Lower lobe of right lung (tissue), 2 donors: ENCODE measurements around the gene C16orf74. TPM values are rescaled to one million over a fixed set of nuclear protein-coding genes. Genes with fewer than 3 reads are reported as not detected.

ENCODE experiments used
- ATAC-seq, 2 donors: fragments of 200-7000 bp; cut with Tn5 transposase; one replicate each; pipeline ENCODE4 v1.9.1; 2020 to 2022; ENCODE audit warnings: mild to moderate bottlenecking in 2 of 2, moderate library complexity in 2 of 2
- DNase-seq: peaks from one replicate; pipeline ENCODE4 v3.0.0-alpha.2; 2020
- H3K27ac ChIP-seq: fragments of 200-600 bp; one replicate; pipeline ENCODE4 v1.8.0; 2022
- H3K27me3 ChIP-seq: fragments of 200-600 bp; one replicate; pipeline ENCODE4 v1.8.0; 2022; ENCODE audit warnings: low read depth
- H3K36me3 ChIP-seq: fragments of 200-600 bp; one replicate; pipeline ENCODE4 v1.8.0; 2022; ENCODE audit warnings: mild to moderate bottlenecking
- H3K4me1 ChIP-seq: fragments of 200-600 bp; one replicate; pipeline ENCODE4 v1.8.0; 2022
- H3K4me3 ChIP-seq: fragments of 200-600 bp; one replicate; pipeline ENCODE4 v1.8.0; 2022; ENCODE audit warnings: mild to moderate bottlenecking
- H3K9me3 ChIP-seq: fragments of 200-600 bp; one replicate; pipeline ENCODE4 v1.8.0; 2022
- CTCF ChIP-seq: fragments of 200-600 bp; IDR thresholded peaks from one replicate; pipeline ENCODE4 v1.8.0; 2022; ENCODE audit warnings: antibody characterized with exemption, mild to moderate bottlenecking
- intact Hi-C: fragments of 100-400 bp; cut with DNase I; formaldehyde crosslinking; loops from one replicate; pipeline ENCODE4 v1.11.0; 2022
- total RNA-seq: library from RNA; stranded (reverse); fragmentation: NEBNext Ultra II Directional; extraction: Animal tissue kit (Norgen Biotek cat#: 25700); gene quantifications from one replicate; pipeline ENCODE4 v1.2.1, GENCODE V29; 2021
- donor health status: DM: no; HTN: yes; CAD: no; lungs with severe emphysema.

Gene C16orf74
- total RNA-seq, 1 donor from 2014 or later: 1.5 TPM

DNA sequence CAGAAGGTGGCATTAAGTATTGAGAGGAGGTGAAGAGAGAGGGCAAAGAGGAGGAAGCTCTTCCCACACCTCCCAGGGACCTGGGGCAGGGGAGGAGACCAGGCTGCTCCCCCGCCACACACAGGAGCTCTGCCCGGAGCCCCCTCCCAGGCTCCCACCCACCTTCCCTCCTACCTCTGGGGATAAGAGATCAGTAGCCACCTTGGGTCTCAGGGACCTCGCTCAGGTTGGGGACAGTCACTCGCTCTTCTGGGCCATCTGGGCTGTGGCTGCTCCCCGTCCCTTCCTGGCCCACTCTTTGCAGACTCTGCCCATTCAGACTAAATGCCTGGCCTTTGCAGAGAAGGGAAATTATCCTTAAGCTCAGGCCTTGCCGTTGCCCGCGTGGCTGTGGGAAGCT lies 14.9 kb upstream of the C16orf74 start:
- H3K36me3 ChIP-seq: no peaks in the 10 kb centered on the region
- H3K27me3 ChIP-seq: peaks cover 12% of the 10 kb centered on the region
- TF ChIP-seq CTCF: no peak
- H3K4me1 ChIP-seq: peaks cover 4% of the 10 kb centered on the region
- H3K4me3 ChIP-seq: no peak overlapping the region
- no peak overlapping the region for H3K27ac ChIP-seq
- H3K9me3 ChIP-seq: no peaks in the 10 kb centered on the region
- intact Hi-C loops: no loop called here
- DNase-seq (no peak), ATAC-seq (no peak)

- no peak for ATAC-seq
- H3K36me3 ChIP-seq: no peaks in the 10 kb centered on the region
- TF ChIP-seq CTCF: no peak
- H3K9me3 ChIP-seq: no peaks in the 10 kb centered on the region
- no peak overlapping the region for H3K4me3 ChIP-seq
- peaks cover 16% of the 10 kb centered on the region for H3K27me3 ChIP-seq
- peaks cover 4% of the 10 kb centered on the region for H3K4me1 ChIP-seq
- H3K27ac ChIP-seq: no peak overlapping the region
- intact Hi-C loops: no loop called here
- no peak for DNase-seq
Observed at GRCh38 chr16:85765211-85765610, 14.3 kb upstream of the C16orf74 start.

DNA sequence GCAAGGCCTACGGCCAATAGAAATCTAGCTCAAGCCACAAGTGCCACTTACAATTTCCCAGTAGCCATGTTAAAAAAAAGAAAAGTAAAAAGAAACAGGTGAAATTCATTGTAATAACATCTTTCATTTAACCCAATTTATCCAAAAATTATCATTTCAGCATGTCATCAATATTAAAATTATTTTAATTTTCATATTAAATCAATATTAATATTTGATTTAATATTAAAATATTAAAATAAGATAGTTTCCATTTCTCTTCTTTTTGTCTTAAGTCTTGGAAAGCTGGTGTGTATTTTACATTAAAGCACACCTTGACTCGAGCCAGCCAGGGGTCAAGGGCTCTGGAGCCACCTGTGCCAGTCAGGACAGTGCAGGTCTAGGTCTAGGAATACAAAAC lies 12.7 kb upstream of the C16orf74 start:
- Histone ChIP-seq H3K4me3 (no peak overlapping the region), H3K4me1 (peaks cover 4% of the 10 kb centered on the region), H3K27me3 (peaks cover 16% of the 10 kb centered on the region), H3K27ac (no peak overlapping the region), H3K9me3 (no peaks in the 10 kb centered on the region), H3K36me3 (no peaks in the 10 kb centered on the region)
- TF ChIP-seq CTCF: no peak
- DNase-seq (peak; percentile 13), ATAC-seq (no peak)
- intact Hi-C loops: no loop called here

GRCh38 chr16:85762970-85763369 lies 12.1 kb upstream of the C16orf74 start:
- H3K9me3 ChIP-seq: no peaks in the 10 kb centered on the region
- H3K36me3 ChIP-seq: no peaks in the 10 kb centered on the region
- peaks cover 16% of the 10 kb centered on the region for H3K27me3 ChIP-seq
- DNase-seq (no peak), ATAC-seq (no peak)
- H3K4me3 ChIP-seq: no peak overlapping the region
- no peak overlapping the region for H3K27ac ChIP-seq
- intact Hi-C loops: no loop called here
- peaks cover 4% of the 10 kb centered on the region for H3K4me1 ChIP-seq
- TF ChIP-seq CTCF: no peak

DNA sequence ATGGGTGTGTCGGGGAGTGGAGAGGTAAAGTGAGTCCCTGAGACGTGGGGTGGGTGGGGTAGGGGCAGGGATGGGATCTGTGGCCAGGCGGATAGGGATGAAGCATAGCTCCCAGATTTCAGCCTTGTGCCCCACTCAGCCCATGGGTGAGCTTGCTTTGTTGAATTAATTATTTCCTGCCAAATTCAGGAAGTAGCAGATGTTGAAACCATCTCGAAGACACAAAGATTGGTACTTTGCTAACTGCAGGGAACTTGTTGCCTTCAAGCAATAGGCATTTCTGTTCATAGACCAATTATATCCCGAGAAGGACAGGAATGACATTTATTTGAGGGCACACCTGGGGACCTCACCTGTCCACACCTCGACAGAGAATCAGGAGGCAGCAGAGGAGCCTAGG lies 11.0 kb upstream of the C16orf74 start:
- Histone ChIP-seq H3K4me1 (peaks cover 4% of the 10 kb centered on the region), H3K27me3 (peaks cover 16% of the 10 kb centered on the region), H3K9me3 (no peaks in the 10 kb centered on the region), H3K4me3 (no peak overlapping the region), H3K36me3 (no peaks in the 10 kb centered on the region), H3K27ac (no peak overlapping the region)
- no peak for TF ChIP-seq CTCF
- intact Hi-C loops: no loop called here
- DNase-seq (no peak), ATAC-seq (no peak)
